Measurements from ENCODE around the gene COPS9.

- no peak for TF ChIP-seq POLR2AphosphoS5 (IDR thresholded peaks at IDR 0.05)
- no peak for TF ChIP-seq CTCF (IDR thresholded peaks at IDR 0.05)
Measured at GRCh38 chr2:240111253-240111652, 24.9 kb downstream of the COPS9 start.
